GM20431 (cell line): ENCODE results near the gene PTPRM.
"Not testable (repeated sequence)": the region's sequence is repeated elsewhere in the genome, so short reads cannot be mapped to it uniquely, and the experiment has no call there.

ENCODE experiments used
- in situ Hi-C: fragments of 300-500 bp; cut with MseI, MboI; formaldehyde crosslinking; loops from one replicate; pipeline ENCODE4 v1.15.0; 2020; ENCODE audit warnings: low sequenced_read_pairs; ENCODE audit not compliant: unreplicated experiment

The PTPRM gene

DNA sequence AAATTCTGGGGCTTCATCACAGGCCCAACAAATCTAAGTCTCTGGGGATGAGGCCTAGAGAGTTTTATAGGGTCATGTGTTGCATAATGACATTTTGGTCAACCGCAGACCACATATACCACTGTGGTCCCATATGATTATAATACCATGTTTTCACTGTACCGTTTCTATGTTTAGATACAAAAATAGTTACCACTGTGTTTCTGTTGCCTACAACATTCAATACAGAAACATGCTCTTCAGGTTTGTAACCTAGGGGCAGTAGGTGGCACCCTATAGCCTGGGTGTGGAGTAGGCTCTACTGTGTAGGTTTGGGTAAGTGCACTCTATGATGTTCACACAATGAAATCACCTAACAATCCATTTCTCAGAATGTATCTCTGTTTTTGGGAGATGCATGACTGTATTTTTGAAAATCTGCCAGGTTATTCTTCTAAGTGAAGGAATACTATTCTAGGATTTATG lies 485.2 kb downstream of the PTPRM start:
- in situ Hi-C loops = no loop called here

DNA sequence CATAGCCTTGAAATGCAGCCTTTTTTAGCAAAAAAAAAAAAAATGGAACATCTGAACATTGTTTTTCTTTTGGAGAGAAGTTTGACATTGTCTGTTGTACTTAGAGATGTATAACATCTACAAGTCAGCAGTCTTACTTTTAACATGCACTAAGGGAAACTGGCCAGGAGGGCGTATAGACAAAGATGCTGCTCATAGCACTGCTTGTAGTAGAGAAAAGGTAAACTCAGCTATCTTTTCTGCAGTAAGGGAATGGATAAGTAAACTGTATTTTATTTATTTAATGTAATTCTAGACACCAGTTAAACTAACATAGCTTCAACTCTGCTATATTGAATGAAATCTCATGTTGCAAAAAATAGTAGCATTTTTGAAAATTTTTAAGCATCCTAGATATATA lies 489.6 kb downstream of the PTPRM start:
- in situ Hi-C loops = no loop called here

DNA sequence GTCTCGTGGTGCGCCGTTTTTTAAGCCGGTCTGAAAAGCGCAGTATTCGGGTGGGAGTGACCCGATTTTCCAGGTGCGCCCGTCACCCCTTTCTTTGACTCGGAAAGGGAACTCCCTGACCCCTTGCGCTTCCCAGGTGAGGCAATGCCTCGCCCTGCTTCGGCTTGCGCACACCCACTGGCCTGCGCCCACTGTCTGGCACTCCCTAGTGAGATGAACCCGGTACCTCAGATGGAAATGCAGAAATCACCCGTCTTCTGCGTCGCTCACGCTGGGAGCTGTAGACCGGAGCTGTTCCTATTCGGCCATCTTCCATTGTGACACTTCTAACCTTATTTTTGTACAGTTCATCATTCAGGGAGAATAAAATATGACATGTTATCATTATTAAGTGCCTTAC lies 496.0 kb downstream of the PTPRM start:
- in situ Hi-C loops = not testable (repeated sequence)

DNA sequence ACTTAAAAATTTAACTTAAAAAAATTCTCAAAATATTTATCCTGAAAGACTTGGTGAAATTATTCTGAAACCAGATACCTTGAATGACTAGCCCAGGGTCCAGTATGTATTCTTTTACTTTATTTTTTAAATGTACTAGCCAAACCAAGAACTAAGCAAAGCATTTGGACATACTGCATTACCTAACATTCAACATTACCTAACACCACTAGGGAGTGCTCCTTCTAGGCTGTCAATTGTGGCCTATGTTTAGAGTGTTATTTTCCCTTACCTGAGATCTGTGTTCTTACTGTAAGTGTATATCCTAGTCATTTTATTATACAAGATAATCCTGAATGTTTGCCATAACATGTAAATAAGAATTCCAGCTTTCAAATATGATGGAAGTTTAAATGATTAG lies 496.6 kb downstream of the PTPRM start:
- in situ Hi-C loops = no loop called here

DNA sequence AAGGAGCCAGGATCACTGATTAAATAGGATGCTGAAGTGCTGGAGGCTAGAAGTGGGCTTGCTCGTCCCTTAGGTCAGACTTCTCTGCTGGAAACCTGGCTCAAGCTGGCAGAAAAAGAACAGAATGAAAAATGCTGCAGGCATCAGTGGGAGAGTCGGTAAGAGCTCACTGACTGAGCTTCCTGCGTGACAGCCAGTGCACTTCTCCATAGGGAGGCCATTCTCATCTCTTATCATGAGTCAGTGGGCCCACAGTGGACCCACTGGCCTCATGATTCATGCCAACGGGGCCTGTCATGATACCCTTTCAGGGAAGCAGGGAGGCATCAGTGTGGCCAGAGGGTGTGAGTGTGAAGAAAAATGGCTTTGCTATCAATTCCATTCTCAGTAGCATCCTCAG lies 498.2 kb downstream of the PTPRM start:
- in situ Hi-C loops = no loop called here

DNA sequence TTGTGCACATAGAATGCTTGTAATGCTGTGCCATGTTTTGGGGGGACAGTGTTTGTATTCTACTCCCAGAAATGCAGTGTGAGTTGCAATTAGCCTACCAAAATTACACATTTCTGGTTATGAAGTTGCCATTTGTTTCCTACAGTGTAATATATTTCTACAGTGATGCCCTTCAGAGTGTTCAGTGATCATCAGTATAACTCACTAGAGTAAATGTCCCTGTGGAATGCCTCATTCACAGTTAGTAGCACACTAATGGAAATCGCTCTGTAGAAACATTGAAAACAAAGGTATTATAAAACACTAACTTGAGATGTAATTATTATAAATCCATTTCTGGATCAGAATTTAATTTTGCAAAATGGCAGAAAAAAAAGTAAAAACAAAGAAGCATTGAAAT lies 498.7 kb downstream of the PTPRM start:
- in situ Hi-C loops = no loop called here

DNA sequence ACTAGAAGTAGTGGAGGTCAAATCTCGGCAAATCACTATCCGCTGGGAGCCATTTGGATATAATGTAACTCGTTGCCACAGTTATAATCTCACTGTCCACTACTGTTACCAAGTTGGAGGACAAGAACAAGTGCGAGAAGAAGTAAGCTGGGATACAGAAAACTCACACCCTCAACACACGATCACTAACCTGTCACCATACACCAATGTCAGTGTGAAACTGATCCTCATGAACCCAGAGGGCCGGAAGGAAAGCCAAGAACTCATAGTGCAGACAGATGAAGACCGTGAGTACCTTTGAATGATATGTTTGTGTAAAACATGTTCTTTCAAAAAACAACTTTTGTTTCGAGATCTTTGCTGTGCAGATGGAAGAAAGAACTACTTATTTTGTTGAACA lies 502.6 kb downstream of the PTPRM start:
- in situ Hi-C loops = no loop called here

DNA sequence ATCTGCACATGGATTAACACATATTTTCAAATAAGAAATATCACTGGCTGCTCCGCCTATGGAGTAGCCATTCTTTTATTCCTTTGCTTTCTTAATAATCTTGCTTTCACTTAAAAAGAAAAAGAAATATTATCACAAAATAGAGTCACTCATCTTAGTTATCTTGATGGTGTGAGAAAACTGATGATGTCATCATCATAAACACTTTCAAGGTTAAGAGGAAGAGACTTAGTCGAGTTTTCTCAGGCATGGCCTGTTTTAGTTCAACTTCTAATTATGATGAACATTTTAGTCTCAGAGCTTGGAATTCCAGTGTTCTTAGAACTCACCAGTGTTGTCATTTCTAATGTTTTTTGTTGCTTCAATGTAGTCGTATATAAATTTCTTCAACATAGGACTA lies 506.1 kb downstream of the PTPRM start:
- in situ Hi-C loops = no loop called here

DNA sequence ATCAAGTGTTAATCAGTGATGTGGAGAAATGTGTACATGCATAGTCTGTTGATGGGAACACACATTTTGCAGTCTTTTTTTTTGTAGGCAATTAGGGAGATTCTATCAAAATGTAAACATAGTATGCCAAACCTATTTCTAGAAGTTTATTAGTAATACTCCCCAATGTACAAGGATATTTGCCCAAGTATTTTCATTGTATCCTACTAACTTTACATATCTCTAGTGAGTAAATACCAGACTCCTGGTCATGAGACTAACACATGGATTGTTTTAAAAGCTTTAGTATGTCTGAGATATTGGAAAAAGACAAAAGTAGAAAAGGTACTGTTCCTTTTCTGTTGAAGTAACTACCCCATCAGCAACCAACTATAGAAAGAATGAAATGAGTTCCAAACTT lies 513.0 kb downstream of the PTPRM start:
- in situ Hi-C loops = no loop called here

DNA sequence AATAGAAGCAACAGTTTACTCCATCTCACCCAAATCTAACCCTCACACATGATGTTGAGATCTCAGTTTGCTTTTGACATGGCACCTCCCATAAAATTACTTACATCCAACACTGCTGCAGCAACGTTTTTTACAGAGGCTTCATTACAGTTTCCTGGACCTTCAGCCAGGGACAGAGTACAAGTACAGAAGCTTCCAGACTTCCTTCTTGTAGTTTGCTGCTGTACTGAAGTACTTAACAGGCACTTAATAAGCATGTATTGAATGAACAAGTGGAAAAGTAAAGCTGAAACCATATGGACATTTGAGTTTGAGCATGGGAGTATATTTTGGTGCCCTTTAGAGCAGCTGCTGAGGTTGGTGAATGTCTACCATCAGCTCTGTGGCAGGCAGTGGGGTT lies 514.2 kb downstream of the PTPRM start:
- in situ Hi-C loops = no loop called here

DNA sequence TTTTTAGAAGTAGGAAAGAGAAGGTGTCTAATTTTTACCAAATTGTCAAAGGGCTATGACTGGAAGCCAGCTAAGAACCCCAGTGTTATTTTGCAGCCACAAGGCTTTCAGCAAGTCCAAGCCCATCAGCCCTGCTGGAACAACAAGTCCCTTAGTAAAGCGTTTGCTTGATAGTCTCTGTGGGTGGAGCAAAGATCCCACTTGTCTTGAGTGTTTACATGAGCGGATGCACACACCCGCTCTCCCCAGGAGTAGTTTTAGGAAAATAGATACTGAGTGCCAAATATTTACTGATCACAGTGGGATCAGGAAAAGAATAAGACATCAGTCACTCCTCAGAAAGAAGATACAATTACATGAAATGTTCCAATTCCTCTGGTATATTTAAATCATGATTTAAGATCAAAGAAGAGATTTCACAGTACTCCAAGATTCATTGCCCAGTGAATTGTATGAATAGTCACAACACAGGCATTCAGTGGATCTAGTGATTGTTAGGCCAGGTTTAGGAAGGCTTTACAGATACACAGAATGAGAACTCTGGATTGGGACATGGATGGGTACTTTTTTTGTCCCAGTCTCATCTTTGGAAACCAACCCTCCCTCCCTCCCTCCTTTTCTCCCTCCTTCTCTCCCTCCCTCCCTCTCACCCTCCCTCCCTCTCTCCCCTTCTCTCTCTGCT lies 514.9 kb downstream of the PTPRM start:
- in situ Hi-C loops = no loop called here

DNA sequence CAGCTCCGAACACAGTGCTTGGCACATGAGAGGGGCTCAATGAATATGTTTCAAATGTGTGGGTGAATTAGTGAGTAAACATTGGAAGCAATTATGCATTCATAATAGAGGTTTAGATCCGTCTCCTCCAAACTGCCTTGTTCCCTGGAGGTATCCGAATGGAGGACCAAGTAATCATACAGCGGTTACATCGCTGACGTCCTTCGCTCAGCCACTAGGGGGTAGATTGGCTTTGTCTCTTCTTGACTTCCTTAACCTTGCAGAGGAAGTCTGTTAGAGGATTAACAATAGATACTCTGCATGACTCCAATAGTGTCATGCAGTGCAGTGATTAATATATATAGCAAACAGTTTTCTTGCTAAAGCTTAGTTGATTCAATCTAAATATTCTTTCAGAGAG lies 517.0 kb downstream of the PTPRM start:
- in situ Hi-C loops = no loop called here

DNA sequence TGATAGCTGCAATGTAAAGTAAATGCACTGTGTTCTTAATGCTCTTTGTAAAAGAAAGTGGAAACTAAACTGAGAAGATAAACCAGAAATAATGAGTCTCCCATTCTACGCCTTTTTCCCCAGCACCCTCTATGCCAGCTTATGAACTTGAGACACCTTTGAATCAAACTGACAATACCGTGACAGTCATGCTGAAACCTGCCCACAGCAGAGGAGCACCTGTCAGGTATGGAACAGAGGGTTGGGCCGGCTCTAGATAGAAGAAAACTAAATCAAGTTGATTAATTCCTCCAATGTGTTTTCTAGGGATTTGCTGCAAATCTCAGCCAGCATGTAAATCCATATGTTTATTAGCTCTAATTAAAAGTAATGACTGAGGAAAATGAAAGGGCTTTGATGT lies 521.5 kb downstream of the PTPRM start:
- in situ Hi-C loops = no loop called here

DNA sequence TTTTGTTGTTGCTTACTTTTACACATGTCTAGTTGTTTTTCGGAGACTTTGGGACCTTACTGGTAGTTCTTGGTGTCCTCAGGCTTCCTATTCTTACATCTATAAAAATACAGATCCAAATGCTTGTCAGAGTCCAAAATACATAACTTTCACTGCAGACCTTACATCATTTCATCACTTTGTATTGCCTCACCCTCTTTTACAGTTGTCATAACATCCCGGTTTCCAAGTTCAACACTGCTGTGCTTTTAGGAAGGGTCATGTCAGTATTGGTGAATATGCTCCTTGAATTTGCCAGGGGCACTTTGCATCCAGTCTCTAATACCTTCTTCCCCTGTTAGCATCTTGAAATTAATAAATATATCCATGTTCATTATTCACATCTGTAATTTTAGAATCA lies 523.9 kb downstream of the PTPRM start:
- in situ Hi-C loops = no loop called here

DNA sequence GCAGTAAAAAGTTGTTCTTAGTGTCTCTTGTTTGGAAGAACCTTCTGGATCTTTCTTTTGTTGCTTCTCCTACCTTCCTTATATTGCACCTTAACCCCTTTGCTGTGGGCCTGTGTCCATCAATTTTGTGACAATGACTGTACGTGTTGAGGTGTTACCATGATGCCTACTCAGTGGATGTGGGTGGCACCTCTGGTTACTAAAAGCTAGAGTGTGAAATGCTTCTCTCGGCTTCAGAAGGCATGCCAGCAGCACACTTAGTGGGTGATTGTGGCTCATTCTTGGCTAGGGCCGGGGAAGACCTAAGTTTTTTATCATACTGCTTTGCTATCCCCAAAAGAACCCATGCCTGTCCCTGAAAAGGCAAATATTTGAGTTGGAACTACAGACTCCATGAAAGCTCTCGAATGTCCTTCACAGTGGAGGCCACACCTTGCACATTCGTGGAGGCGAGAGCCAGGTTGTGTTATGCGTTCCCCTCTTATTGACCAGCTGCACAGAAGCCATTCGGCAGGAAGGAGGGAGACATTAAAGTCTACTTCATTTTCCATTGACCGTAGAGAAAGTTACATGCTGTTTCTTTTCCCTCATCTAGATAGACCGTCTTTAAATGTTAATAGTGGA lies 528.9 kb downstream of the PTPRM start:
- in situ Hi-C loops = no loop called here

DNA sequence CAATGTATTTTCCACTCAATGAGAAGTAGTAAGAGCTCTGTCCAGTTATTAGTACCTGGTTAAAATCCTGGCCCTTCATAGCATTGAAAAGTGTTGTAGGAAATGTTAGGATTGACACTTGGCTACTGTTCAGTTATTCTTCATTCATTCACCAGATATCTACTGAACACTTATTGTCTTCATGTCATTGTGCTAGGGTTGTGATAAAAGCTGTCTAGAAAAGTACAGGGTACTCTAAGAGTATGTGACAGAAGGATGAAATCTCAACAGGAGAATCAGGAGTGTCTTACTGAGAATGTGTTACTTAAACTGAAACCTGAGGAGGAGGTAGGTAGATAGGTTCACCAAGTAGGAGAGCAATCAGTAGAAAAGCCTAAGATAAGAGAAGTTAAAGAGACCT lies 530.3 kb downstream of the PTPRM start:
- in situ Hi-C loops = no loop called here

DNA sequence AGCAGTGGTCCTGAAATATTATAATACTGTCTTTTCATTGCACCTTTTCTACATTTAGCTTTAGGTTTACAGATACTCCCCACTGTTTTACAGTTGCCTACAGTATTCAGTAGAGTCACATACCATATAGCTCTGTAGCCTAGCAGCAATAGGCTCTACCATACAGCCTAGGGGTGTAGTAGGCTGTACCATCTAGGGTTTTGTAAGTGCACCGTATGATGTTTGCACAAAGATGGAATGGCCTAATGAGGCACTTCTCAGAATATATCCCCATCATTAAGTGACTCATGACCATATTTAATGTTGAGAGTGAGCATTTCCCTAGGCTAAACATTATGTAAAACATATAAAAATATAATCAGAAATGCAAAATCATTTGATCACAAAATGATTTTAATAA lies 530.8 kb downstream of the PTPRM start:
- in situ Hi-C loops = no loop called here

DNA sequence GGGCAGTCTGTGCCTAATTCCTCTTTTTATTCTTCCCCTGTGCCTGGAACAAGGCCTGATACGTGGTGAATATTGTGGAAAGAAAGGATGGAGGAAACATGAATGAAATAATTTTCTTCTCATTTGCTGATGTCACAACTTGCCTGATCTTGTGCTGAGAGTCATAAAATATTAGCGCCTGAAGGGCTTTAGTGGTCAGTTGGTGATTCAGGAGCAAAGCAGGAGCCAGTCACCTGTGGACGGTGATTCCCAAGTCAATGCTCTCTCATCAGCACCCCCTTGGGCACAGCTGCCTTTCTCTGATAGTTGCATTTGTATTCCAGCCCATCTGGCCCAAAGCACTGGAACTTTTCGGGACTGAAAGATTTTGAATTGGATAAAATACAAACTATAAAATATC lies 539.5 kb downstream of the PTPRM start:
- in situ Hi-C loops = no loop called here

DNA sequence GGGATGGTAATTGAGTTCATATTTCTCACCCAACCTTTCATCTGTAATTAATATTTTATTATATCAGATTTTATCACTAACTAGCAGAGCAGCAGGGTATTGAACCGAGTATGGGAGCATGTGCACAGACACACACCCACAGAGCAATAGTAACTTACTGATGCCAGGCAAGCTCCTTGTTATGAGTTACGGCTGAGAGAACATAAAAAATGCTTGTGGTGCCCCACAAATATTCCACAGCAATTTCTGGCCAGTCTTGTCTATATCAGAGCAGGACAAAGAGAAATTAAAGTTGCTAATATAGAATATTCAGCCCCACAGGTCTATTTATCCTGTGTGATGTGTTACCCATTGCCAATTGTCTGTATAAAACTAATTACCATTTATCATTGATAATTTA lies 540.3 kb downstream of the PTPRM start:
- in situ Hi-C loops = no loop called here

DNA sequence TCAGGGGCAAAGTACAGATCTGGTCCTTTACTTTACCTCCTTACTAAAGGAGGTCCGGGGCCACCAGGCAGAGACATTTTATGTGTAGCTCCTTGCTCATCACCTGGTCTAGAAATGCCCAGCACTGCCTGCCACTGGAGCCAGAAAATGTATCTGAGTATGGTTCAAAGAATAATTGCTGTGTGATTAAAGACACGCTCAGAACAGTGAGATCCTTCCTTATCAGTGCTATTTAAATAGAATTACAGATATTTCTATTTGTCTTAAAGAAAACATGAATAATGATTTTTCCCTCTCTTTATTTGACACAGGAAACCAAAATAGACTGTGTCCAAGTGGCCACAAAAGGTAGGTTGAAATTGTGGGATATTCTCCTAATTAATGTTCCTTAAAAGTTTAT lies 547.4 kb downstream of the PTPRM start:
- in situ Hi-C loops = no loop called here

DNA sequence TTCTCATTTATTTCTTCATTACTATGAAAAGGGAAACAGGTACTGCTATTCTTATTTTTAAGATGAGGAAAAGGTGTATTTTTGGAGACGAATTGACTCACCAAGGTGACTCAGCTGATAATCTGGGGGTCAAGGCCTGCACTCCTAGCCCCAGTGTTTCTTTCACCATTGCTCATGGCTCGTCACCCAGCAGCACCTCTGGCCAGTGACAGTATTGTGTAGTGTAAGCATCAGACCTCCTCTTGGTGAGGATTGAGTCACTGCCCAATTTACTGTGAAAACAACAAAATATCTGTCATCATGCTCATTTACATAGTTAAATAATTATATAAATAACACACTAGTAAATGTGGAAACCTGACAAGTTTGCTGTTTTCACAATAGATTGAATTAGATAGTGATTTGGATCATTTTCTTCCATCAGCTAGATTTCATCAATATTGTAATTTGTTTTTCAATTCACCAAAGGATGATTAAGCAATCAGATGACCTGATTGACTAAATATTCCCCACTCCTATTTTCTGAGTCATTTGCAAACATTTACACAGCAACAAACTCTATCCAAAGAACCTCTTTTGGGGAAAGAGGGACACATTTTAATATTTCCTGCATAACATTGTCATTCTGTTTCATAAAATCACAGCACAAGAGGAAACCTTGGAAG lies 549.4 kb downstream of the PTPRM start:
- in situ Hi-C loops = no loop called here

DNA sequence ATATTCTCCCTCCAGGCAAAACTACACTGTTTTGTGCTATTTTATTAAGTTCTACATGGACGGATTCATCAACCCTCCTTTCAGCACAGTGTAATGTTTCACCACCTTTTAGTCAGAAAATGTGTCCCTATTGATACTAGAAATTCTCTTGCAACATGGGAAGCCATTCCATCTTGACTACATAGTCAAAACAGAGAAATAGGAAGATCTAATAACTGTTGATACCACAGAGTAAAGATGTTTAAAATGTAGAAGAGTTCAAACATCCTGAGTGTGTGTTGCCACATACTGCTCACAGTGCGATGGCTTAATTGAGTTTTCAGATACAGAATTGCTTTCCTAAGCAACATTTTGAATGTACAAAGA lies 549.9 kb downstream of the PTPRM start:
- in situ Hi-C loops = no loop called here
